ENCODE data around the gene BMP2K. TPM values are rescaled to one million over a fixed set of nuclear protein-coding genes. Genes with fewer than 3 reads are reported as not detected.
A peak's percentile ranks its signal among the peaks of the same experiment; 100 is the strongest.

The BMP2K gene
- total RNA-seq, 1 donor from 2014 or later = 33.3 TPM

- Histone ChIP-seq H3K4me1 (ENCODE audit: insufficient read depth, low read length) (peaks cover 11% of the 10 kb centered on the region), H3K9me3 (ENCODE audit: insufficient read depth, low read depth, low read length) (no peaks in the 10 kb centered on the region), H3K79me2 (ENCODE audit: insufficient read depth, low read length) (peaks cover 31% of the 10 kb centered on the region), H3K36me3 (ENCODE audit: insufficient read depth, low read length) (peaks cover 2% of the 10 kb centered on the region), H3K27me3 (ENCODE audit: insufficient read depth, low read length) (peaks cover 4% of the 10 kb centered on the region), H3K27ac (ENCODE audit: low read depth, low read length) (peak within 1 kb of the TSS; percentile 76), H3K4me3 (ENCODE audit: insufficient read depth, low read depth, low read length) (peak within 1 kb of the TSS; percentile 91), H2AFZ (ENCODE audit: low read depth, low read length) (peak within 1 kb of the TSS; percentile 93), H3K4me2 (ENCODE audit: low read length) (peak within 1 kb of the TSS; percentile 98), H4K20me1 (ENCODE audit: insufficient read depth, low read length) (peaks cover 7% of the 10 kb centered on the region), H3K9ac (ENCODE audit: low read length) (peak within 1 kb of the TSS; percentile 92)
- DNase-seq (ENCODE audit: low read depth) (peak; percentile 57), FAIRE-seq (no peak)
- Mint-ChIP-seq H3K9me3 (ENCODE audit: unreplicated experiment) (no peaks in the 10 kb centered on the region), H3K36me3 (ENCODE audit: low read depth, unreplicated experiment) (no peaks in the 10 kb centered on the region), H3K27me3 (ENCODE audit: low read depth, unreplicated experiment) (peaks cover 8% of the 10 kb centered on the region), H3K4me3 (ENCODE audit: unreplicated experiment) (peak within 1 kb of the TSS; percentile 100), H3K4me1 (ENCODE audit: low read depth, unreplicated experiment) (no peaks in the 10 kb centered on the region), H3K27ac (ENCODE audit: unreplicated experiment) (peak within 1 kb of the TSS; percentile 93)
- no peak for TF ChIP-seq CTCF (IDR thresholded peaks at IDR 0.05; ENCODE audit: insufficient read depth, low read depth, low read length)
- no peak for TF ChIP-seq EZH2 (IDR thresholded peaks at IDR 0.05; ENCODE audit: insufficient read depth, low read length)
Observed at GRCh38 chr4:78938868-78939666, 162.9 kb downstream of the BMP2K start, which contains the start of gene PAQR3. Gene PAQR3 (minus strand): TSS chr4:78939438. CDS start chr4:78939224, 214 bp downstream.

- FAIRE-seq = no peak
- Histone ChIP-seq H4K20me1 (ENCODE audit: insufficient read depth, low read length) (peaks cover 7% of the 10 kb centered on the region), H3K36me3 (ENCODE audit: insufficient read depth, low read length) (no peaks in the 10 kb centered on the region), H3K4me1 (ENCODE audit: insufficient read depth, low read length) (peaks cover 11% of the 10 kb centered on the region), H3K9ac (ENCODE audit: low read length) (peak overlapping the region; percentile 92), H2AFZ (ENCODE audit: low read depth, low read length) (peak overlapping the region; percentile 93), H3K9me3 (ENCODE audit: insufficient read depth, low read depth, low read length) (no peaks in the 10 kb centered on the region), H3K4me3 (ENCODE audit: insufficient read depth, low read depth, low read length) (peak overlapping the region; percentile 91), H3K79me2 (ENCODE audit: insufficient read depth, low read length) (peaks cover 31% of the 10 kb centered on the region), H3K4me2 (ENCODE audit: low read length) (peak overlapping the region; percentile 98), H3K27ac (ENCODE audit: low read depth, low read length) (no peak overlapping the region), H3K27me3 (ENCODE audit: insufficient read depth, low read length) (peaks cover 4% of the 10 kb centered on the region)
- no peaks in the 10 kb centered on the region for H3K4me1 Mint-ChIP-seq (ENCODE audit: low read depth, unreplicated experiment)
- H3K27ac Mint-ChIP-seq (ENCODE audit: unreplicated experiment) = peak overlapping the region; percentile 63
- H3K36me3 Mint-ChIP-seq (ENCODE audit: low read depth, unreplicated experiment) = no peaks in the 10 kb centered on the region
- no peak for DNase-seq (ENCODE audit: low read depth)
- H3K27me3 Mint-ChIP-seq (ENCODE audit: low read depth, unreplicated experiment) = peaks cover 8% of the 10 kb centered on the region
- H3K4me3 Mint-ChIP-seq (ENCODE audit: unreplicated experiment) = peak overlapping the region; percentile 87
- no peaks in the 10 kb centered on the region for H3K9me3 Mint-ChIP-seq (ENCODE audit: unreplicated experiment)
- TF ChIP-seq CTCF (IDR thresholded peaks at IDR 0.05; ENCODE audit: insufficient read depth, low read depth, low read length) (no peak), EZH2 (IDR thresholded peaks at IDR 0.05; ENCODE audit: insufficient read depth, low read length) (no peak)
Observed at GRCh38 chr4:78939667-78940008, 163.5 kb downstream of the BMP2K start.

- H3K27ac Mint-ChIP-seq (ENCODE audit: unreplicated experiment) = no peak overlapping the region
- H3K4me1 Mint-ChIP-seq (ENCODE audit: low read depth, unreplicated experiment) = no peaks in the 10 kb centered on the region
- H3K9me3 Mint-ChIP-seq (ENCODE audit: unreplicated experiment) = no peaks in the 10 kb centered on the region
- H3K27me3 ChIP-seq (ENCODE audit: insufficient read depth, low read length) = peaks cover 4% of the 10 kb centered on the region
- H3K79me2 ChIP-seq (ENCODE audit: insufficient read depth, low read length) = peaks cover 29% of the 10 kb centered on the region
- H3K4me2 ChIP-seq (ENCODE audit: low read length) = no peak overlapping the region
- peaks cover 8% of the 10 kb centered on the region for H3K27me3 Mint-ChIP-seq (ENCODE audit: low read depth, unreplicated experiment)
- no peaks in the 10 kb centered on the region for H3K36me3 ChIP-seq (ENCODE audit: insufficient read depth, low read length)
- no peak overlapping the region for H3K4me3 ChIP-seq (ENCODE audit: insufficient read depth, low read depth, low read length)
- DNase-seq (ENCODE audit: low read depth) (no peak), FAIRE-seq (no peak)
- no peaks in the 10 kb centered on the region for H3K9me3 ChIP-seq (ENCODE audit: insufficient read depth, low read depth, low read length)
- no peak for TF ChIP-seq EZH2 (IDR thresholded peaks at IDR 0.05; ENCODE audit: insufficient read depth, low read length)
- no peak for TF ChIP-seq CTCF (IDR thresholded peaks at IDR 0.05; ENCODE audit: insufficient read depth, low read depth, low read length)
- H4K20me1 ChIP-seq (ENCODE audit: insufficient read depth, low read length) = peaks cover 4% of the 10 kb centered on the region
- no peak overlapping the region for H3K9ac ChIP-seq (ENCODE audit: low read length)
- no peaks in the 10 kb centered on the region for H3K36me3 Mint-ChIP-seq (ENCODE audit: low read depth, unreplicated experiment)
- no peak overlapping the region for H3K4me3 Mint-ChIP-seq (ENCODE audit: unreplicated experiment)
- H3K27ac ChIP-seq (ENCODE audit: low read depth, low read length) = no peak overlapping the region
- H2AFZ ChIP-seq (ENCODE audit: low read depth, low read length) = no peak overlapping the region
- peaks cover 11% of the 10 kb centered on the region for H3K4me1 ChIP-seq (ENCODE audit: insufficient read depth, low read length)
Observed at GRCh38 chr4:78940752-78941151, 164.6 kb downstream of the BMP2K start.
